GM12878 (cell line): ENCODE measurements around the gene COL16A1. TPM values are rescaled to one million over a fixed set of nuclear protein-coding genes. Genes with fewer than 3 reads are reported as not detected.
A peak's percentile ranks its signal among the peaks of the same experiment; 100 is the strongest.

Experiments used
- ATAC-seq: fragments of 200-7000 bp; cut with Tn5 transposase; 3 replicates; pipeline ENCODE4 v1.9.1; 2020; ENCODE audit warnings: mild to moderate bottlenecking, moderate library complexity
- BruUV-seq: library from RNA; stranded (reverse); fragments of 400-500 nt; replicated peaks from 2 replicates; lab custom pipeline; 2021; lab: Mats Ljungman, UMichigan
- CTCF ChIA-PET: fragments of 300-600 bp; sonication (Branson Sonifier 250); formaldehyde crosslinking; extraction: SDS; loops from one replicate; lab custom pipeline; 2021; ENCODE audit warnings: inconsistent platforms; lab: Yijun Ruan, JAX
- POLR2A ChIA-PET: fragments of 350-600 bp; formaldehyde crosslinking; extraction: SDS; loops from one replicate; lab custom pipeline; 2021; ENCODE audit warnings: inconsistent platforms; lab: Charles Lee
- RAD21 ChIA-PET: fragments of 300-600 bp; sonication (Branson Sonifier 250); formaldehyde crosslinking; loops from one replicate; lab custom pipeline; 2023; ENCODE audit warnings: antibody characterized with exemption; ENCODE audit not compliant: unreplicated experiment; lab: Charles Lee
- SMC1A ChIA-PET: fragments of 300-600 bp; sonication (Branson Sonifier 250); formaldehyde crosslinking; loops from one replicate; lab custom pipeline; 2023; ENCODE audit not compliant: unreplicated experiment, uncharacterized antibody; lab: Charles Lee
- DNase-seq: peaks from one replicate; pipeline ENCODE4 v3.0.0-alpha.2; 2011; ENCODE audit warnings: low read depth, low spot score
- FAIRE-seq: peaks from 3 replicates; lab custom pipeline; 2011; peaks lifted over from hg19 to GRCh38; lab: Jason Lieb, UNC
- H2AFZ ChIP-seq: 2 replicates; pipeline ENCODE4 v1.6.0; 2011; ENCODE audit warnings: low read depth, low read length, control low read depth; ENCODE audit not compliant: control insufficient read depth
- H3K27ac ChIP-seq: 2 replicates; pipeline ENCODE4 v1.5.1; 2011; ENCODE audit warnings: control low read depth; ENCODE audit not compliant: control insufficient read depth, insufficient read depth
- H3K27me3 ChIP-seq, 2 experiments: replicated peaks in 1 of 2; 2 replicates each; pipeline versions ENCODE4 v1.6.0 to v1.6.1; 2011; ENCODE audit warnings: low read length in 1 of 2; ENCODE audit not compliant: control insufficient read depth in 2 of 2, insufficient read depth in 2 of 2
- H3K36me3 ChIP-seq, 2 experiments: 2 replicates each; pipeline ENCODE4 v1.5.1; 2011; ENCODE audit warnings: low read length in 1 of 2; ENCODE audit not compliant: control insufficient read depth in 2 of 2, insufficient read depth in 2 of 2
- H3K4me1 ChIP-seq: 2 replicates; pipeline ENCODE4 v1.6.1; 2011; ENCODE audit warnings: mild to moderate bottlenecking, low read length, moderate library complexity, mixed read lengths; ENCODE audit not compliant: control insufficient read depth, insufficient read depth
- H3K4me2 ChIP-seq: 2 replicates; pipeline ENCODE4 v1.6.0; 2011; ENCODE audit warnings: control low read depth; ENCODE audit not compliant: control insufficient read depth, insufficient read depth
- H3K4me3 ChIP-seq: fragments of 200-600 bp; sonication (generic); 2 replicates; pipeline ENCODE4 v1.5.1; 2016
- H3K79me2 ChIP-seq: 2 replicates; pipeline ENCODE4 v1.6.0; 2011; ENCODE audit warnings: low read length; ENCODE audit not compliant: control insufficient read depth, insufficient read depth
- H3K9ac ChIP-seq: 2 replicates; pipeline ENCODE4 v1.8.0; 2011; ENCODE audit warnings: low read length, control low read depth, mixed read lengths; ENCODE audit not compliant: control insufficient read depth, insufficient read depth
- H3K9me3 ChIP-seq: replicated peaks from 3 replicates; pipeline ENCODE4 v1.5.1; 2011; ENCODE audit warnings: mild to moderate bottlenecking, low read length; ENCODE audit not compliant: control insufficient read depth, insufficient read depth
- H4K20me1 ChIP-seq: 2 replicates; pipeline ENCODE4 v1.6.0; 2011; ENCODE audit not compliant: control insufficient read depth, insufficient read depth
- ATF7 ChIP-seq: fragments of 450-650 bp; IDR thresholded peaks from 2 replicates; pipeline ENCODE4 v1.6.1; 2016; ENCODE audit warnings: low read depth, mild to moderate bottlenecking
- CREB1 ChIP-seq: IDR thresholded peaks from 2 replicates; pipeline ENCODE4 v1.6.1; 2012; ENCODE audit warnings: low read depth, mild to moderate bottlenecking, inconsistent platforms
- HDGF ChIP-seq: fragments of 450-650 bp; IDR thresholded peaks from 2 replicates; pipeline ENCODE4 v1.6.1; 2016; ENCODE audit warnings: antibody characterized with exemption
- LARP7 ChIP-seq: fragments of 450-650 bp; IDR thresholded peaks from 2 replicates; pipeline ENCODE4 v1.6.1; 2017; ENCODE audit warnings: mild to moderate bottlenecking
- MYC ChIP-seq: IDR thresholded peaks from 2 replicates; pipeline ENCODE4 v1.6.1; 2011; ENCODE audit warnings: mild to moderate bottlenecking, low read length, moderate library complexity, inconsistent platforms; ENCODE audit not compliant: insufficient read depth, insufficient replicate concordance, insufficient read length, severe bottlenecking
- NR2F1 ChIP-seq: fragments of 450-650 bp; conservative IDR thresholded peaks from 2 replicates; pipeline ENCODE4 v1.6.1; 2017; ENCODE audit warnings: mild to moderate bottlenecking
- SREBF2 ChIP-seq: IDR thresholded peaks from 2 replicates; pipeline ENCODE4 v1.6.1; 2012; ENCODE audit warnings: mild to moderate bottlenecking, low read length
- TCF12 ChIP-seq: IDR thresholded peaks from 2 replicates; pipeline ENCODE4 v1.6.1; 2011; ENCODE audit warnings: low read depth, mild to moderate bottlenecking, low read length
- YY1 ChIP-seq: IDR thresholded peaks from 2 replicates; pipeline ENCODE4 v1.6.1; 2011; ENCODE audit warnings: low read depth, mild to moderate bottlenecking, low read length
- WGBS: methylation state at CpG from one replicate; pipeline ENCODE4 v1.1.6; 2016; ENCODE audit warnings: low lambda C conversion rate; ENCODE audit not compliant: insufficient replicate concordance, insufficient coverage; ENCODE audit errors: missing lambda C conversion rate; 5-methylcytosine and 5-hydroxymethylcytosine counted together
- in situ Hi-C: fragments of 300-500 bp; cut with MboI; formaldehyde crosslinking; loops from 9 replicates; pipeline ENCODE4 v1.14.3; 2018; ENCODE audit warnings: mixed read lengths
- intact Hi-C: fragments of 100-400 bp; cut with micrococcal nuclease; formaldehyde crosslinking; loops from one replicate; pipeline ENCODE4 v1.14.2; 2022; ENCODE audit not compliant: unreplicated experiment
- polyA plus RNA-seq, 11 experiments: library from polyadenylated mRNA; depleted of rRNA in 4 of 11; unstranded in 6 of 11; stranded (reverse) in 5 of 11; fragments of >200 nt; fragmentation: Nextera tagmentation in 4 of 11; fragmentation: Illumina TruSeq in 1 of 11; extraction: Ambion mirVana in 4 of 11; extraction: Trizol in 1 of 11; gene quantifications; 1 replicate in 1 of 11; 2 replicates in 10 of 11; pipeline versions ENCODE4 v1.2.1 to v1.2.3, GENCODE V29; 2011 to 2016; ENCODE audit warnings: inconsistent platforms in 2 of 11, missing spikeins in 2 of 11, low read depth in 1 of 11
- total RNA-seq, 4 experiments: library from RNA; depleted of rRNA in 3 of 4; stranded (reverse); fragments of >200 nt in 3 of 4; fragmentation: Illumina TruSeq in 1 of 4; extraction: Trizol in 1 of 4; gene quantifications; 2 replicates each; pipeline versions ENCODE4 v1.2.1 to v1.2.3, GENCODE V29; 2013 to 2021

COL16A1 gene
- total and polyA plus RNA-seq, 10 of the 15 experiments (the other 5 are each of a cell fraction or from before 2014, with no cell fraction given) = 0.02 to 3.7 (median 0.59) TPM

GRCh38 chr1:31666263-31666963 is 37.4 kb downstream of the COL16A1 start:
- in situ Hi-C loops = loop anchor here (5.0 kb wide), 1 partner anchor 41 kb away; no protein-coding TSS in a partner anchor
- no peak for FAIRE-seq

GRCh38 chr1:31665234-31665878 is 38.5 kb downstream of the COL16A1 start:
- DNase-seq (no peak), FAIRE-seq (no peak), ATAC-seq (no peak)
- ChIA-PET CTCF (interaction anchor here (0.6 to 7.0 kb wide), 18 partner anchors 10 to 299 kb away, joined by 3 to 90 read pairs (median 6); partner anchors contain the start of genes COL16A1 and PEF1), POLR2A (interaction anchor here (0.6 kb wide), 1 partner anchor 408 kb away, joined by 3 read pairs; no protein-coding TSS in a partner anchor), SMC1A (interaction anchor here (0.5 to 5.7 kb wide), 12 partner anchors 14 to 398 kb away, joined by 3 to 51 read pairs (median 5); partner anchors contain the start of gene COL16A1), RAD21 (interaction anchor here (0.7 to 4.5 kb wide), 12 partner anchors 13 to 297 kb away, joined by 3 to 62 read pairs (median 6); partner anchors contain the start of genes COL16A1, HCRTR1 and PEF1)
- in situ Hi-C loops (loop anchor here (5.0 kb wide), 1 partner anchor 42 kb away; no protein-coding TSS in a partner anchor), intact Hi-C loops (loop anchor here (10.0 kb wide), 1 partner anchor 399 kb away; no protein-coding TSS in a partner anchor)
- H3K4me2 ChIP-seq = no peak overlapping the region
- no peaks in the 10 kb centered on the region; a peak in 1 of 4 replicates for H3K27me3 ChIP-seq
- TF ChIP-seq HDGF (no peak), TCF12 (no peak), LARP7 (no peak), CREB1 (no peak), ATF7 (no peak), NR2F1 (no peak), SREBF2 (no peak)
- no peaks in the 10 kb centered on the region for H4K20me1 ChIP-seq
- H2AFZ ChIP-seq = no peak overlapping the region
- no peak overlapping the region for H3K4me3 ChIP-seq
- no peaks in the 10 kb centered on the region for H3K79me2 ChIP-seq
- no peak overlapping the region for H3K9ac ChIP-seq
- H3K4me1 ChIP-seq = no peaks in the 10 kb centered on the region
- 22% methylated on average over 7 of the region's 7 CpGs for WGBS
- no peaks in the 10 kb centered on the region for H3K9me3 ChIP-seq
- no TSS peak for BruUV-seq
- no peak overlapping the region for H3K27ac ChIP-seq
- no peaks in the 10 kb centered on the region for H3K36me3 ChIP-seq

More at GRCh38 chr1:31666263-31666963, 37.4 kb downstream of the COL16A1 start:
- DNase-seq (no peak), ATAC-seq (peak; percentile 30)
- H3K9ac ChIP-seq = no peak overlapping the region
- H4K20me1 ChIP-seq = no peaks in the 10 kb centered on the region
- no peak for TF ChIP-seq MYC
- TF ChIP-seq YY1 = 0 out of 2 replicates have a peak, but pooled peaks have one; percentile 22
- no peak overlapping the region for H3K27ac ChIP-seq
- H3K4me3 ChIP-seq = no peak overlapping the region
- H3K27me3 ChIP-seq = no peaks in the 10 kb centered on the region; a peak in 1 of 4 replicates
- CTCF ChIA-PET = interaction anchor here (0.6 to 7.0 kb wide), 17 partner anchors 15 to 397 kb away, joined by 3 to 90 read pairs (median 3); partner anchors contain the start of genes COL16A1 and PEF1
- no peaks in the 10 kb centered on the region for H3K36me3 ChIP-seq
- no peaks in the 10 kb centered on the region for H3K9me3 ChIP-seq
- no peak overlapping the region for H3K4me2 ChIP-seq
- intact Hi-C loops = loop anchor here (10.0 kb wide), 1 partner anchor 398 kb away; no protein-coding TSS in a partner anchor
- no peaks in the 10 kb centered on the region for H3K79me2 ChIP-seq
- RAD21 ChIA-PET = interaction anchor here (1.2 to 4.5 kb wide), 9 partner anchors 22 to 122 kb away, joined by 4 to 62 read pairs (median 12); partner anchors contain the start of genes COL16A1 and PEF1
- BruUV-seq = no TSS peak
- POLR2A ChIA-PET = interaction anchor here (0.6 kb wide), 1 partner anchor 407 kb away, joined by 3 read pairs; no protein-coding TSS in a partner anchor
- H3K4me1 ChIP-seq = no peaks in the 10 kb centered on the region
- no peak overlapping the region for H2AFZ ChIP-seq
- SMC1A ChIA-PET = interaction anchor here (0.5 to 5.7 kb wide), 13 partner anchors 9 to 238 kb away, joined by 3 to 51 read pairs (median 3); partner anchors contain the start of gene COL16A1
- WGBS = 30% methylated on average over 10 of the region's 10 CpGs
